ENCODE results near the gene UBE2J2.
A peak's percentile ranks its signal among the peaks of the same experiment; 100 is the strongest.

UBE2J2 gene

DNA sequence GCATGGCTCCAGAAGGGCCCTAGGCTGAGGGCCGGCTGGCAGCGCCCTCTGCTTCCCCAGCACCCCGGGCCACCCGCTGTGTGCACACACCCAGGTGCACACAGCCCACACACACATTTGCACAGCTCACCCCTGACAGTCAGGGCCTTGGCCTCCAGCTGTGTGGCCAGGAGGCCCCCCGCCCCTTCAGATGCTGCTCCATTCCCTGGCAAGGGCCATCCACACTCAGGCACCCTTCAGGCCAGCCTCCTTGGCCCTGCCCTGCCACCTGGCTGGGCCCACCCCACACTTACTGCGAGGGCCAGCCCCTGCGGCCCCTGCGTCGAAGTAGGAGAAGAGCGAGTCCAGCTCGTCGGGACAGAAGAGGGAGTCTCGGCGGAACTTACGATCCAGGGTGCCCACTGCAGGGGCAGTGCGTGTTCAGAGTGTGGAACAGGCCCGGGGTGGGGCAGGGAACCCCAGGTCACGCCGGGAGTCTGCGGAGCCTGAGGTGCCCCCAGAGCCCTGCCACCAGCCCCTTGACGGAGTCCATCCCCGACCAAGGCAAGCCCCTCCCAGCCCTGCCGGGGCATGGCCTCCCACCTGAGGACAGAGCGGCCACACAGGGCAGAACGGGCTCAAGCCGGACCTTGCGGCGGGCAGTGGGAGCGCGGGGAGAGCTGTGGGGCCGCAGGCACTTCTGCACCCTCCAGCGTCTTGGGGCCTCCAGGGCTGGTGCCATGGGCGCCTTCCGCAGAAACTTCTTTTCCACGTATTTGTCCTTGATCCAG, 21.7 kb upstream of the UBE2J2 start:
- no peak for DNase-seq

DNA sequence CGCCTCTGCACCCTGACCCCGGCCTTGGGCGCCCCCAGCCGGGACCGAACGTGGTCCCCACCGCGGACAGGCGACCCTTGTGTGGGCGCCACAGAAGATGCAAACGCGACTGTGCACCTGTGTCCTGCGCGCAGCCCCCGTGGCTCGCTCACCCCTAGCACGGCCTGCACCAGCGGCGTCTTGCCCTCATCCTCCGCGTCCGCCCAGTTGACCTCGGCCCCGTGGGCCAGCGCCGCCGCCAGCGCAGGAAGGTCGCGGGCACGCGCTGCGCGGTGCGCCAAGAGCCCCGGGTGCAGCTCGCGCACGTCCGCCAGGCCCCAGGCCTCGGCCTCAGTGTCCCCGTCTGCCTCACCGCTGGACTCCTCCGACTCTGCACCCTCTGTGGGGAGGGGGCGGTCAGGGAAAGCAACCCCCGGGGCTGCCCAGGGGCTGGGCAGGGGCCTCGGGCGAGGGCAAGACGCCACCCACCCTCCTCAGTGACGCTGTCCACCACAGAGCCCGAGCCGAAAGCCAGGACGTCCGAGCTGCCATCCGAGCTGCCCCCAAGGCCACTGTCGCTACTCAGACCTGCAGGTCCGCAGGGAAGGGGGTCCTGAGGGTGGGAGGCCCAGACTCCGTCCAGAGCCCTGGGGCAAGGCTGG, 20.7 kb upstream of the UBE2J2 start:
- no peak for DNase-seq

DNA sequence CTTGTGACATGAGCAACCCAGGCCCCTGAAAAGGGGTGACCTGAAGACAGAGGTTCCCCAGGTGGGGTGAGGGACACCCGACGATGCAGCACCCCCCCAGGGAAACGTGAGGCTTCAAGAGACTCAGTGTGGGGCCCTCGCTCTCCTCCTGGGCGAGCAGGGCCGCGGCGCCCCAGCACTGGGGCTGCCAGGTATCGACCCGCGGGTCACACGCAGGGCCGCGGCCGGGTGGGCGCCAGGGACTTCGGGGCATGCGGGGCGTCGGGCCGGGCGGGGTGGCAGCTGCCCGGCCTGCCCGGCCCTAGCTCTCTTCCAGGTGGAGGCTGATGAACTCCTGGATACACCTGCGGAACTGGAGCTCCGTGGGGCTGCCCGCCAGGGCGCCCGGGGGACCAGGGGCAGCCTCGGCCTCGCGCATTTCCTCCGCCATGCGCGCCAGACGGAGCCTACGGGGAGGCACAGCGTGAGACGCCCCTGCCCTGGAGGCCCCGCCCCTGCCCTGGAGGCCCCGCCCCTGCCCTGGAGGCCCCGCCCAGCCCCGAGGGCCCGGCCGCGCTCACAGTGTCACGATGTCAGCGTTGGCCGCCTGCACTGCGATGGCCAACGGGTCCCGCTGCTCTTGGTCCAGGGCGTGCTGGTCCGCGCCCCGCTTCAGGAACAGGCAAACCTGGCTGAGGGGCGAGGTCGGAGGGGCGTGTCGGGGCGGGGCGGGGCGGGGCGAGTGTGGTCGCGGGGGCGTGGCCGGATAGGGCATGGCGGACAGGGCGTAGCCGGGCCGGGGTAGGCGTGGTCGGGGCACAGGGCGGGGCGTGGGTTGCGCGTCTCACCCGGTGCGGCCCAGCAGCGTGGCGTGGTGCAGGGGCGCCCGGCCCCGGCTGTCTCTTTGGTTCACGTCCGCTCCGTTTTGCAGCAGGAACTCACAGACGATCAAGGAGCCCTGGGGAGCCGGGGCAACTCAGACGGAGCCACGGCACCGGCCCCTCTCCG, 19.9 kb upstream of the UBE2J2 start:
- no peak for DNase-seq

DNA sequence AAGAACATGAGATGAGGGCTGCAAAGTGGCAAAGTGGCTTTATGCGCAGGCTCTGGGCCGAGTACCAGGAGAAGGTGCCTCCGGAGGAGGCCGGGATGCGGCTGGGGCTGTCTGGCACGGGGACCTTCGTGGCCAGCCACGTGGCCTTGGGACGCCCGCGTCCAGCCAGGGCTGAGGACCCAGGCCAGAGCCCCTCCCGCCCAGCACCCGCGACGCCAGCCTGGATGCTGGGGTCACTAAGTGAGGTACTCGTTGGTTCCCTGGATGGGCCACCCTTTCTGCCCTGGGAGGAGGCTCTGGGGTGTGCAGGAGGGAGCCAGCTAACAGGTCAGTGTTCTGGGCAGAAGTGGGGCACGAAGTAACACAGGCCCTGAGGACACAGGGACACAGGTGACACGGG, 19.2 kb upstream of the UBE2J2 start:
- no peak for DNase-seq

DNA sequence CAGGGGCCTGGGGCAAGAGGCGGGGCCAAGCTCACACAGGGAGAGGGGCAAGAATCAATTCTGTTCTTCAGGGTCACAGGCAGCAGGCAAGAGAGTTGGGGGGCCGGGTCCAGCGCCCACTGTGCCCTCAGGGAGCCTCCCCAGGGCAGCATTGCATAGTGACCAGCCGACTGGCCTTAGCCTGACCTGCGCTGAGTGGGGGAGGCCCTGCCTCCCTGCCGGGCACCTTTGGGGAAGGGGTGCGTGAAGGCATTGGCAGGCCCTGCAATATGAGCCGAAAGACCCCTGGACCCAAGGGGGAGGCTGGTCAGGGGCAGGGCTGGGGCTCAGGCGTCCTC, 18.8 kb upstream of the UBE2J2 start:
- DNase-seq, result no peak

DNA sequence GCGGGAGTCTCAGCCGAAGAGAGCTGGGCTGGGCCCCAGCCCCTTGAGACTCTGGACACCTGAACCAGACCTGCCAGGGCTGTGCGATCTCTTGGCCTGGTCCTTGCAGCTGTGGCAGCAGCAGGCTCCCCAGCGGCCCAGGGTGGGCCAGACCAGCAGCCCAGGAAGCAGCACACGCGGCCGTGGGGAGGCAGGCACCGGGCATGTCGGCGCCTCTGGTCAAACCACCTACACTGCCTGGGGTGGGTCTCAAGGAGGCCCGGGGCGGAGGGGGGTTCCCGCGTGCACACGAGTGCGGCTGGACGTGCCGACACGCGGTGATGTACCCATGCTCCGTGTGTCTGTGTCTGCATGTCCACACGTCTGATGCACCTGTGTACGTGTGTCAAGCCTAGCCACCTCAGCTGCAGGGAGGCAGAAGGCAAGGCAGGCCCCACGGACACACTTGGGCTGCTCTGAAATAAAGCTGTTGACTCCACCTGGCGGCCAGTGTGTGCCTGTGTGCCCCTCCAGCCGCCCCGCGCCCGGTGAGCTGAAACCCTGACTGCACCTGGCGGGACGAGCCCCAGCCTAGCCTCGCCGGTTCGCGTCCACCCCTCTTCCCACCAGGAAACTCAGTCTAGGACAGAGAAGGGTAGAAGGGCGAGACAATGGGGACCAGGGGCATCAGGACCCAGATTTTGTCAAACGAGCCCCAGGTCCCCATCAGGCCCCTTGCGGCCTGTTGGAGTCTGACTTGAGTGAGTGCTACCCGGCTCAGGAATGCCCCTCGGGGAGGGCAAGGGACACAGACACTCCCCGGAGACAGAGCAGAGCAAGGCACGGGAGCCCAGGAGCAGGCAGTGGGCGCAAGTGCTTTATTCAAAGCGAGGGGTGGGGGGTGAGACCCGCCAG, 18.1 kb upstream of the UBE2J2 start:
- peak; percentile 49 for DNase-seq

DNA sequence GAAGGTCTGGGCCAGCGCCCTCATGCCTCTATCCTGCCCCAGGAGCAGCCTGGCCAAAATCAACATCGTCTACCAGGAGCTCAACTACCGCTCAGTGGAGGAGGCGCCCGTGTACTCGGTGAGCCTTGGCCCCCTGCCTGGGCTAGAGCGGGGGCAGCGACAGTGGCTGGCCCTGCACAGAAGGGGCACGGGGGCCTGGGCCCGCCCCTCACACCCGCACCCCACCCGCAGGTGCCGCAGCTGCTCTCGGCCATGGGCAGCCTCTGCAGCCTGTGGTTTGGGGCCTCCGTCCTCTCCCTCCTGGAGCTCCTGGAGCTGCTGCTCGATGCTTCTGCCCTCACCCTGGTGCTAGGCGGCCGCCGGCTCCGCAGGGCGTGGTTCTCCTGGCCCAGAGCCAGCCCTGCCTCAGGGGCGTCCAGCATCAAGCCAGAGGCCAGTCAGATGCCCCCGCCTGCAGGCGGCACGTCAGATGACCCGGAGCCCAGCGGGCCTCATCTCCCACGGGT, 17.4 kb upstream of the UBE2J2 start:
- DNase-seq, result no peak

DNA sequence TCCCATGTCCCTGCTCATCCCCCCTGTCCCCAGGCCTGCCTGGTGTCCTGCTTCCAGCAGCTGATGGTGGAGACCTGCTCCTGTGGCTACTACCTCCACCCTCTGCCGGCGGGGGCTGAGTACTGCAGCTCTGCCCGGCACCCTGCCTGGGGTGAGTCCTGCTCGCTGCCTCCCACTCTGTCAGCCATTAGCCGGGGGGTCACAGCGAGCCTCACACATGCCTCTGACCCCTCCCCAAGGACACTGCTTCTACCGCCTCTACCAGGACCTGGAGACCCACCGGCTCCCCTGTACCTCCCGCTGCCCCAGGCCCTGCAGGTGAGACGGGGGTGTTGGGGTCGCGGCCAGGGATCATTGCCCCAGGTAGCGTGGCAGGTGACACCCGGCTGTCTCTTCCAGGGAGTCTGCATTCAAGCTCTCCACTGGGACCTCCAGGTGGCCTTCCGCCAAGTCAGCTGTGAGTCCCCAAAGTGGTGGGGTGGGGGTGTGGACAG, 16.6 kb upstream of the UBE2J2 start:
- DNase-seq, result peak; percentile 36

DNA sequence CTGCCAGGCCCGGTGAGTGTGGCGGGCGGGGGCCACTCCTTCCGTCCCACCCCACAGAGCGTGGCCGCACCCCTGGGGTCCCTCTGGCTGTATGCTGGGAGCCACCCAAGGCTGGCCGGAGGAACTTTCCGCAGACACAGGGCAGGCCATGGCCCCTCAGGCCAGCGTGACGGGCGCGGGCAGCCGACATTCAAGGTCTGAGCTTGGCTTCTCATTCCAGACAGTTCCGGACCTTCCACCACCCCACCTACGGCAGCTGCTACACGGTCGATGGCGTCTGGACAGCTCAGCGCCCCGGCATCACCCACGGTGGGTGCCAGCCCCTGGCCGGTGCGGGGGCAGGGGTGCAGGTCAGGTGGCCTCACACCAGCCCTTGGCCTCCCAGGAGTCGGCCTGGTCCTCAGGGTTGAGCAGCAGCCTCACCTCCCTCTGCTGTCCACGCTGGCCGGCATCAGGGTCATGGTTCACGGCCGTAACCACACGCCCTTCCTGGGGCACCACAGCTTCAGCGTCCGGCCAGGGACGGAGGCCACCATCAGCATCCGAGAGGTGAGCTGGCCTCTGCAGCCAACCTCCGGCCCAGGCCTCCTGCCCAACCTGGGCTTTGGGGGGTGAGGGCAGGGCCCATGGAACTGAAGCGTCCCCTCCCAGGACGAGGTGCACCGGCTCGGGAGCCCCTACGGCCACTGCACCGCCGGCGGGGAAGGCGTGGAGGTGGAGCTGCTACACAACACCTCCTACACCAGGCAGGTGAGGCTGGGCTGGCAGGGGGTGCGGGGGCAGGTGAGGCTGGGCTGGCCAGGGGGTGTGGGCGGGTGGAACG, 13.8 kb upstream of the UBE2J2 start:
- DNase-seq, result no peak

DNA sequence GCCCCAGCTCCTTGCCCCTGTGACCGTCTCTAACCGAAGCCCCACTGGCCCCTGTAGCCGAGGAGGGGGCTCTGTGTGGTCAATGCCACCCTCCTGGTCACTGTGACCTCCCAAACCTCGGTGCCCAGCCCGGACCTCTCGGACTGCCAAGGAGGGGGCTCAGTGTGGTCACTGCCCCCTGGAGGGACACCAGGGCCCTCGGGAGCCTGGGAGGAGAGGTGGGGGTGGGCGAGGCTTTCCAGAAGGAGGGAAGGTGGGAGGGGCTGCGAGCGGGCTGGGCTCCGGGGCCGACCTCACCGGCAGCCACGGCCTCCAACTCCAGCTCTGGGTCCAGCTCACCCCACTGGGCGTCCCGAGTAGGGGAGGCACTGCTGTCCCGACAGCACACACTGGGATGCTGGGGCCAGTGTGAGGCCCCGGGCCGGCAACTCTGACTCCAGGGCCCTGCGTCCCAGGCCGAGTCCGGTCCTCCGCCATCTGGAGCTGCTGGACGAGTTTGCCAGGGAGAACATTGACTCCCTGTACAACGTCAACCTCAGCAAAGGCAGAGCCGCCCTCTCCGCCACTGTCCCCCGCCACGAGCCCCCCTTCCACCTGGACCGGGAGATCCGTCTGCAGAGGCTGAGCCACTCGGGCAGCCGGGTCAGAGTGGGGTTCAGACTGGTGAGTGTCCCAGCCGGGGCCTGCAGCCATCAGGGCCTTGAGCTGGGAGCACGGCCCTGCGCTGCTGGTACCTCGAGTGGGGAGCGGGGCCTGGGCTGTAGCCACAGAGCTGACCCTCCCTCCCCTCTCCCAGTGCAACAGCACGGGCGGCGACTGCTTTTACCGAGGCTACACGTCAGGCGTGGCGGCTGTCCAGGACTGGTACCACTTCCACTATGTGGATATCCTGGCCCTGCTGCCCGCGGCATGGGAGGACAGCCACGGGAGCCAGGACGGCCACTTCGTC, 12.9 kb upstream of the UBE2J2 start:
- DNase-seq, result no peak

DNA sequence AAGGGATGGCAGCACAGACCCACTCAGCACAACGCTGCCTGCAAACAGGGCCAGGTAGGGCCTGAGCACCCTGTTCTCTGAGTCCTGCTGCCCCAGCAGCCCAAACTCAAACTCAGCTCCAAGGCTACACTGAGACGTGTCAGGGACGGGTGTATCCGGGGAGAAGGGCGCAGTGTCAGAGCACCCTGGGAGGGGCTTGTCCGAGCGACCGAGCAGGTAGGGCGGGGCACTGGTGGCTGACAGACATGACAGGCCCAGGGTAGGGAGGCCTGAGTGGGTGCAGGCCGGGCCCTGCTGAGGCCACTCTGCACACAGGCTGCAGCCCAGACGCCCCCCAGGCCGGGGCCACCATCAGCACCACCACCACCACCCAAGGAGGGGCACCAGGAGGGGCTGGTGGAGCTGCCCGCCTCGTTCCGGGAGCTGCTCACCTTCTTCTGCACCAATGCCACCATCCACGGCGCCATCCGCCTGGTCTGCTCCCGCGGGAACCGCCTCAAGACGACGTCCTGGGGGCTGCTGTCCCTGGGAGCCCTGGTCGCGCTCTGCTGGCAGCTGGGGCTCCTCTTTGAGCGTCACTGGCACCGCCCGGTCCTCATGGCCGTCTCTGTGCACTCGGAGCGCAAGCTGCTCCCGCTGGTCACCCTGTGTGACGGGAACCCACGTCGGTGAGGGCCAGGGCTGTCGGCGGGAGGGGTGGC, 12.1 kb upstream of the UBE2J2 start:
- no peak for DNase-seq

DNA sequence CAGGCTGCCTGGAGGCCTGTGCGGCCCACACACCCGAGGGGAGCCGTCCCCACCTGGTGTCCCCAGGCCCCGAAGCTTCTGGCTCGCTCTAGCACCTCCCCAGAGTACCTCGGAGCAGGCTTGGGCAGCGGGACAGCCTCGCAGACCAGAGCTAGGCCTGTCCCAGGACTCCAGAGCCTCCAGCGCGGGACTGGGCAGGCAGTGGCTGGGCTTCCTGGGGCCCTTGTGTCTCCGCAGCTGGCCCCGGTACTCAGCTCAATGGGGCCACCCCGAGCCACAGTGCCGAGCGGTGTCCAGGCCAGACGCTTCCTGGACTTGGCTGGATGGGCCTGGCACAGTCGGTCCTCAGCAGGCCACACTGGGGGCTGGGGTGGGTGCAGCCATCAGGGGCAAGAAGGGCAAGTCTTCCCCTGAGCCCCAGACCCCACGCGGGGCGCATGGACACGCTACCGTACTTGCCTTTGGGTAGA, 11.5 kb upstream of the UBE2J2 start:
- DNase-seq, result no peak

DNA sequence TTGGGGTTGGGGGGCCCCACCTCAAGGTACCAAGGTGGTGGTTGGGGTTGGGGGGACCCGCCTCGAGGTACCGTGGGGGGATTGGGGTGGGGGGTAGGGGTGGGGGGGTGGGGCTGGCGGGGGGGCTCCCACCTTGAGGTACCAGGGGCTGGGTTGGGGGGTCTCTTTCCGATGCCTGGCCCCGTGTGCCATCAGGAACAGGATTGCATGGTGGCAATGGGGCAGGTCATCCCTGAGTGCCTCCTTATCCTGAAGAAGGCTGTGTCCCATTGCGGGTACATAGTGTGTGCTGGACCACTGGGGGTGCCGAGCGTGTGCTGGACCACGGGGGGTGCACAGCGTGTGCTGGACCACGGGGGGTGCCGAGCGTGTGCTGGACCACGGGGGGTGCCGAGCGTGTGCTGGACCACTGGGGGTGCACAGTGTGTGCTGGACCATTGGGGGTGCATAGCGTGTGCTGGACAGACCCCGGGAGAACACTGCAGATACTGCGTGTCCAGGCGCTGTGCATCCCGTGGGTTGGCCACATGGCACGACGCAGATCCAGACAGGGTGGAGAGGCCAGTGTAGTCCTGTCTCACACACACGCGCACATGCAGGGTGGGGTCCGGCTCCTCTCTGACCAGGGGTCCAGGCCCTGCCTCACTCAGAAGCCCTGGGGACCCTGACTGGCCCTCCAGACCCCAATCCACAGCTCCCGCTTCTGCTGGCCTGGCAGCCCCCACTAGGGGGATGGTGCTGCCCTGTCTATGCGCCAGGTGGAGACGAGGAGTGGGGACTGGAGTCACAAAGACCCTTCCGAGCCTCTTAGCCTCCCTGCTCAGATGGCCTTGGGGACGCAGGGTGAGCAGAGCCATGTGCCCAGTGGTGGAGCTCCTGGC, 10.8 kb upstream of the UBE2J2 start:
- no peak for DNase-seq

DNA sequence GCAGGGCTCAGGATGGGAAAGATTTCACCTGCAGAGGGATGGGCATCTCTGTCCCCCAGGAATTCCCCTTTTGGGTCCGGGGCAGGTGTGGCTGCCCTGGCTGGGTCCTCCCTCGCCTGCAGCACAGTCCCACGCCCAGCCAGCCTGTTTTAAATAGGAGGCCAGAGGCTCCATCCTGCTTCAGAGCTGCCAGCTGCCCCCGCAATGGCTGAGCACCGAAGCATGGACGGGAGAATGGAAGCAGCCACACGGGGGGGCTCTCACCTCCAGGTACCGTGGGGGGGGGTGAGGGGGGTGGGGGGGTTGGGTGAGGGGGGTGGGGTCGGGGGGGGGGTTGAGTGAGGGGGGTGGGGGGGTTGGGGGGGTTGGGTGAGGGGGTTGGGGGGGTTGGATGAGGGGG, 10.2 kb upstream of the UBE2J2 start:
- DNase-seq, result no peak

DNA sequence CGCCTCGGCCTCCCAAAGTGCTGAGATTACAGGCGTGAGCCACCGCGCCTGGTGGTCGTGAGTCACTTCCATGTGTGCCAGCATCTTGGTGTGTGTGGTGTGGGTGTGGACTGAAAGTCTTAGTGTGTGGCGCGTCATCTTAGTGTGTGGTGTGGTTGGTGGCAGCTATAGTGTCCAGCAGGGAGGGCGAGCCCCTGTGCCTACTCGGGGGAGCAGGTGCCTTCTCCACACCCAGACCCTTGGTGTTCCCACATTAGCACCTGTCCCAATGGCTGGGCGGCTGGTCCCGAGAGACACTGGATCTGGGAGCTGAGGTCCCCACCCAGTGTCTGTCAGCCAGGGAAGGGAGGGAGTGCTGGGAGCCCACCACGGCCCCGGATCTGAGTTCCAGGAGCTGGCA, 9.3 kb upstream of the UBE2J2 start:
- DNase-seq, result no peak

DNA sequence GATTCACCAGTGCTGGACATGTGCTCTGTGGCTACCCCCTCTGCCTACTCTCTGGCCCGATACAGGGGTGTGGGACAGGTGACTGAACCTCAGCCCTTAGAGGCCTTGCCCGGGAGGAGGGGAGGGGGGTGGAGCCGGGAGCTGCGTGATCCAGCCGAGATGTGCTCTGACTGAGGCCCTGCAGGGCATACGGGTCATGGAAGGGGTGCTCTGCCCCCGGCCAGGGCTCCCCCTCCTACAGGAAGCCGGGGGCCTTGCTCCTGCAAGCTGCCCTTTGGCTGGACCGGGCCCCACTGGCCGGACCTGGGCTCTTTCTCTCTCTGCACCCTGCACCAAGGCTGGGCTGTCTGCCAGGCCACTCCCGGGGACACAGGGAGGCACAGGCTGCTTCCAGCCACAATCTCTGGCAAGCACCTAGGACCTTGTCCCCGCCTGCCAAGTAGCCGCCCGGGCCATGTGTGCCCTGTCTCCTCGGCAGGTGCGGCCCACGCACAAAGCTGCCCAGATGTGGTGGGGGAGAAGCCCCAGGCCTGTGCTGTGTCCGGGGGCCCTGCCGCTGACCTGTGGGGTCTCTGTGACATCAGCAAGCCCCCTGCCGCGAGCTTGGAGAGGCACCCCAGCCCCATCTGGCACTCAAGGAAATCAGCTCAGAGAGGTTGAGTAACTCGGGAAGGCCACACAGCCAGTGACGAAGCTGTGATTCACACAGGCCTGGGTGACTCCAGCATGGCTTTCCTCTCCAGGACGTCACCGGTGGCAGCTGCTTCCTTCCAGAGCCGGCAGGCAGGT, 8.1 kb upstream of the UBE2J2 start:
- DNase-seq, result no peak

DNA sequence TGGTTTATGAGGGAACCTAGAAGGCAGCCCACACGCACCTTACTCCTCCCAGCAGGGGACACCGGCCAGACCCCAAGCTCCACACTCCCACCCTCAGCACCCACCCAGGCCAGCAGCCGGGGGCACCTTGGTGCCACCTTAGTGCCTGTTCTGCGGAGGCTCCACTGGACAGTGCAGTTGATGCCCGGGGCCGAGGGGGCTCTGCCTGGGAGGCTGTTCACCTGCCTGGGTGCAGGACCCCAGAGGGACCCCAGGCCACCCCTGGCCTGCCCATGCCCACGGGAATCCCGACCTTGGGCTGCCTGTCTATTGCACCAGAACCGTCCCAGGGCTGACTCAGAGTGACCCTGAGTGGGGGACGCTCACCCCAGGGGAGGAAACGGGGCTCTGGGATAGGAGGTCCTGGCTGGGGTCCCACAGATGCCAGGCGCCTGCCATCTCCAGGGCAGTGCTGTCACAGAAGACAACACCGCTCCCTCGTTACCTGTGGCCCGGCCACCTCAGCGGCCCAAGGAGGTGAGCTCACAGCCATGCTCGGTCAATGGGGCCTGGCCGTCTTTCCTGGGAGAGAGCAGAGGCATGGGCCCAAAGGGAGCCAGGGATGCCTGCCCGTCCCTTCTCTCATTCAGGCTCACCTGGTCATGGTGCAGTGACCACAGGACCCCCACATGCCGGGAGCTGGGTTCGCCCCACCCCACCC, 7.3 kb upstream of the UBE2J2 start:
- no peak for DNase-seq

All from effector CD4-positive, alpha-beta T cell (primary cell).